HG02852 (cell line): ENCODE results near the gene AGBL4.

Source experiments
- ATAC-seq: cut with Tn5 transposase; IDR thresholded peaks from one replicate; pipeline ENCODE4 v1.9.1; 2021; ENCODE audit warnings: mild to moderate bottlenecking, moderate library complexity; ENCODE audit not compliant: unreplicated experiment

The AGBL4 gene

DNA sequence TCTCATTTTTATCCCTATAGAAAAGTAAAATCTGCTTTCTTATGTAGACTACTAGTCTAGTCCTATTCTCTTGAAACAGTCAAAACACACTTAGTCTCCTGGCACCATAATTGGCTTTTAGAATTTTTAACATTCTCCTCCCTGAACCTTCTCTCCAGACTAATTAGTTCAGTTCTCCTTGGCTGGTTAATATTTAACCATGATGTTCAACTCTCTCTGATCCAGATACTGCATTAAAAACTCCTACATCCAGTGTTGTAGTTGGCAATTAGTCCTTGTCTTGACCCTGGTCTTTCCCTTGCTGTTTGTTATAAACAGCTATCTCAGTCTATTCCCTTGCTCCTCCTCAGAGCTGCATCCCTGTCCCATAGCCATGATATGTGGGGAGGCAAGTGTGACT is 824.2 kb downstream of the AGBL4 start:
- no peak for ATAC-seq

DNA sequence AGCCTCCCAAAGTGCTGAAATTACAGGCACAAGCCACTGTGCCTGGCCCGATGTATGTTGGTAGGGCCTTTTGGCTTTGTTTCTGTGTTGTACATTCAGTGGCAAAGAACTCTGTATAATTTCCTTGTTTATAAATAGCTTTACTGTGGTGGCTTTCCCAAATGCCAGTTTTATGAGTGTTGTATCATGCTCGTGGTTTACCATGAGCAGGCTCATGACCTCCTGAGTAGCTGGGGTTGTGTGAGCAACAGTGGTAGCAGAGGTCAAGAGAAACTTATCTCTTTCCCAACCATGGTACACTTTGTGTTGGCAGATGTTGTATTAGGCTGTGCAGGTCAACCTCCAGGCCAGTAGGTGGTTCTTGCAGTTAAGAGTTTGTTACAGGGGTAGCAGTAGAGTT is 826.7 kb downstream of the AGBL4 start:
- ATAC-seq, result no peak

DNA sequence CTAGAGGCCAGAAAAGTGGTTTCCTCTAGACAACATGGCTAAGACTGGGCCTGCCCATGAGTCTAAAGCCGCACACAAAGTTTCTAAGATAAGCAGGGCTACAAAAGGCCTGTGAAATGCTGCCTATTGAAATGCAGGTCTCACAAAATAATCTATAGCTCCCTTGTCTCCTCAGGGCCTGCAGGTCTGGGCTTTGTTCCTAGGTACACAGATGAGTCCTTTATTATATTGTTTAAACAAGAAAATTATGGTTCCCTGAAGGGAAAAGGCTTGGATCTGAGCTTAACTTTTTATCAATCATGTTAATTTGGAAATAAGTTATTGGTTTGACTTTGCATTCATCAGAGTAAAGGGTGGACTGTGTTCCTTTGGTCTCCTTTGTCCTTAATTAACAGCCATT is 833.6 kb downstream of the AGBL4 start:
- ATAC-seq, result no peak

DNA sequence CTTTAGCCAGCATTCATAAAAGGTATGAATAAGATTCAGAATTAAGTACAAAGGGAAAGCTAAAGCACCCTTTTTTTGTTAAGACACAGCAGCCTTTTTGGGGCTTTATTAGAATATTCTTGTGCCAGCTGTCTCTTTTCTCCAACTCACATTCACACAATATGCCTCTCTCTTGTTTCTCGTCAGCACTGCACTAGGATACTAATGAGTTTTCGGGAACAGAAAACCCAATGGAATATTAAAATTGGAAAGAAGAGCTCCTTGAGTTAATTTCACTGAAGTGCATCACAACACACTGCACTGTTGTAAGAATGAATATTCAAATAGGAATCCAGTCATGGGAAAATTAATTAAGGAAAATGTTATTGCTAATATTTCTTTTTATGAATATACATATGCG is 836.7 kb downstream of the AGBL4 start:
- ATAC-seq, result no peak

DNA sequence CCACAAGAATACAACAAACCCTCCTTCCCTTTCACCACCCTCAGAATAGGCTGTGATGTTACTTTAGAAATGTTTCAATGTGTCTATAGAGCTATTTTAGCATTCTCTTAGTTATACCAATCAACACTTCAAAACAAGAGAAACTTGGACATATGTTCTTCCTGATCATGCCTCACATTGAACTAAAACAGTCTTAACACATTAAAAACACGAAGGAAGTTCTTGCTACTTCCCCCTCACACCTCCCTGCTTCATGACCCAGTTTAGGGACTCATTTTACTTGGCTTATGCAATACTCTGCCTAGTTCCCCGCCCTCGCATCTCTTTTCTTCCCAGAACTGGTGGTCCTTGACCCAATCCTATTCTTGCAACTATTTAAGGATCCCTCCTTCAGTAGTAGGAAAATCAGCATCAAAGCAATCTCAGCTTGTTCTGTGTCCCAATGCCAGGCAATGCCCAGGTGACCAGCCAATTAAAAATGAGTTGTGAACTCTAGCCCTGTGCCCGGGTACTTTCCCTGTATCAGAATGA is 838.2 kb downstream of the AGBL4 start:
- ATAC-seq, result no peak

DNA sequence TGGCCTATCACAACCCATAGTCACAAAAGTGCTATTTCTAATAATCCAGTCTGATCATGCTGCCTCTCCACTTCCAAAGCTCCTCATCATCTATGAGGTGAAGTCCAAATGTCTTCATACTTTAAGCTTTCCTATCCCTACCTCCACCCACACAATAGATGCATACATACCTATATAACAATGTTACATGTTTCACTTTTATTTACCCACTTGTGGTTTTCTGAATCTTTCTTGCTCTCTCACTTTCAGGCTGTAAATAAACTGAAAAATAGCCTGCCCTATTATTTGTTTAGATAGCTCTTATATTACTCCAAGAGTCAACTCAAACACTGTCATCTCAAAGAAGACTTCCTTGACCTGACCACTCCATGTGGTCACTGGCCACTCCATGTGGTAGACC is 840.3 kb downstream of the AGBL4 start:
- ATAC-seq, result no peak

DNA sequence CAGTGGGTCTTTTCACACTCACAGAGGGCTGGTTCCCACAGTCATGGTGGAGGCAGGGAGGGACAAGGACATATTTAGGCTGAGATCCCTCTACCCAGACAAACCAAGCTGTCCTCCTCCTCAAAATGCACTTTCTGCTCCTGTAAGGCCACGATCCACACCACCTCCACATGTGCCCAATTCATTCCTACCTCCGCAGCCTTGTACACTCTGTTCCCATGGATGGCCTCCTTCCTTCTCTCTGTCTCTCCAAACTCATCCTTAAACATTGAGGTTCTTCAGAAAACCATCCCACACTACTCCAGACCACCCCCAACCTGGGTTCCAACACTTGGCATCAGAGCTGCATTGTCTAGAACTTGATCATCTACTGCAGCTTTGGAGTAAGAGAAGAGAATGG is 842.7 kb downstream of the AGBL4 start:
- ATAC-seq, result no peak

DNA sequence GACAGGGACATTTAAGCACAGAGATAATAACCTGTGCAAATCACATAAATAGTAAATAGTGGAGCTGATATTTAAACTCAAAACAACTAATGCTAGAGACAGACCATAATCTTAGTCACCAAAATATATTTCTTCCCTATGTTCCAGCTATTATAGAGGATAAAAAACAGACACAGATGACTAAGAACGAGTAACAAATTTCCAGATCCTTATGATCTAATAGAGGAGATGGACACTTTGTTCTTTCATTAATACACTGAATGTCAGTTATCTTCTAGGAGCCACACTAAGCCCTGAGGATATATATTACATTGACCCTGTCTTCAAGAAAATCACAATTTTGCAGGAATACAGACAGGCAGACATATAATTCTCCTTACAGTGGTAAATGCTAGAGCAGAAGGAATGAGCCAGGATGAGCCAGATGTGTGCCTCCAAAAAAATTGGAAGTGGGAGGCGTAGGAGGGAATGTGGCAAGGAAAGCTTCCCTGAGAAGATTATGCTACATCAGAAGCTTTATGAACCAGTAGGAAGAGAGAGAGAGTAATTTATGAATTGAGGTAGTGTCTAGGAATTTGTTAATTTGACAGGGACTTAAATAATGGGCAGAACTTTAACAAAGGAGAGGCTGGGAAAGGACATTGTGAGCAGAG is 851.7 kb downstream of the AGBL4 start:
- ATAC-seq, result no peak

DNA sequence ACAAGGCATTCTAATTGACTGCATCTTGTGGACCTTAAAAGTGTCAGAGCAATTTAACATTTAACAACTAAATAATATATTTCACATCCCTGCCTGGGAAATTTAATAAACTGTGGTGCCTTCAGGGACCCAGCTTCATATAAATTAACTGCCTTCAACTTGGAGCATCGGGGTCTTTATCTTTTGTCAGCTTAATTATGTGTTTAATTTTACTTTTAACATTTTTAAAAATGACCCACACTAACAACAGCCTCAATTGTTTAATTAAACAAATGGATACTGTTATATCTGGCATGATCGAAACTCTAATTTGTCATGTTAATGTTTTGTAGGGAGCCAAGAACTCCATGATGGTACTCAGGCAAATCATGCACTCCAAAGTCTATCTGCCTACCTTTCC is 857.7 kb downstream of the AGBL4 start:
- ATAC-seq, result no peak

DNA sequence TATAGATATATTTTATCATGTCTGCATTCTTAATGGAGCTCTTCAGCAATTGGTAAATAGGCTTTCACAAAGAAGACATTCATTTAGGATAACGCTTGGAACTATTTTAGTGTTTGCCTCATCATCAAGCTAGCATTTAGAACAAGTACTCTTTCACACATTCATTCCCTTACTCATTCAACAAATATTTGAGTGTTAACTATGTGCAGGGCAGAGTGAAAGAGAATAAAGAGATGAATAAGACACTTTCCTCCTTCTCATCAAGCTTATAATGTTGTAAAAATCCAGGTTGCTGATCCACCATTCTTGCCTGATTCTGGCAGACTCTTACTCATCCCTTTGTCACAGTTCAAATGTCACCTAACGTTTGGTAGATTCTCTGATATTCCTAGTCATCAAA is 860.7 kb downstream of the AGBL4 start:
- no peak for ATAC-seq

DNA sequence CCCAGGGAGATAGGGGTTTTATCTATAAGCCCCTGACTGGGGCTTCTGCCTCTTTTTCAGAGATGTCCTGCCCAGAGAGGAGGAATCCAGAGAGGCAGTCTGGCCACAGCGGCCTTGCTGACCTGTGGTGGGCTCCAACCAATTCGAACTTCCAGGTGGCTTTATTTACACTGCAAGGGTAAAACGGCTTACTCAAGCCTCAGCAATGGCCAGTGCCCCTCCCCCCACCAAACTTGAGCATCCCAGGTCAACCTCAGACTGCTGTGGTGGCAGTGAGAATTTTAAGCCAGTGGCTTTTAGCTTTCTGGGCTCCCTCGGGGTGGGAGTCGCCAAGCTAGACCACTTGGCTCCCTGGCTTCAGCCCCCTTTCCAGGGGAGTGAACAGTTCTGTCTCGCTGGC is 863.1 kb downstream of the AGBL4 start:
- no peak for ATAC-seq

DNA sequence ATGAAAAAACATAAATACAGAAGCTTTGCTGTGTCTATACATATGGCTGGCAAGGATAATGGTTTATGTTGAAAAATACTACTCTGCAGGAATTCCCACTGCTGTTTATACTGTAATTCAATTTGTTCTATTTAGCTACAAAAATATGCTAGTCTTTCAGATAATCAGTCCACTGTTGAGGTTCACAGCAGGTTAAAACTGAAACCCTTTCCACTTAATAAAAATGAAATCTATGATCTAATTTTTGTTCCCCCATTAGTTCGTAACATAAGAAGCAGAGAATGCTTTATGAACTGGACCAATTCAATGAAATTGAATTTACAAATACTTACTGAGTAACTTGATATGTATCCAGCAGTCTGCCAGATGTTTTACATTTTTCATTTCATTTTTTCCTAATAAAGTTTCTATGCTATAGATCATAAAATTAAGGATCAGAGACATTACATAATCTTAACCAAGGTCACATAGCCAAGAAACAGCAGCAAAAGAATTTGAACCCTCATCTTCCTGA is 887.0 kb downstream of the AGBL4 start:
- no peak for ATAC-seq

DNA sequence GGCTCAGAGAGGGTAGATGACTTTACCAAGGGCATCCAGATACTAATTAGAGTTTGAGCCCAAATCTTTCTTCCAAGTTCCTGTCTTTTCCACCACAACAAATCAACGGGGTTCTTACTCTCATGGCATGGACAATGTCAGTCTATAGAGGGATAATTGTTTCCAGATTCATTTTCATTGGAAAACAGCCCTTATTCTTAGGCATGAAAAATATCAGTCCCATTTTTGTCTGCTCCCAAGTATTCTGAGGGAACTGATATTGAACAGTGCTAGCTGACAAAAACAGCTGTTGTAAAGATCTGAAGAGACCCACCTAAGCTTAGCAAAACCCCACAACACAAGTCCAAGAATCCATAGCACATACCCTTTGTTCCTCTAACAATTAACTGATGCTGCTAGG is 898.0 kb downstream of the AGBL4 start:
- no peak for ATAC-seq

DNA sequence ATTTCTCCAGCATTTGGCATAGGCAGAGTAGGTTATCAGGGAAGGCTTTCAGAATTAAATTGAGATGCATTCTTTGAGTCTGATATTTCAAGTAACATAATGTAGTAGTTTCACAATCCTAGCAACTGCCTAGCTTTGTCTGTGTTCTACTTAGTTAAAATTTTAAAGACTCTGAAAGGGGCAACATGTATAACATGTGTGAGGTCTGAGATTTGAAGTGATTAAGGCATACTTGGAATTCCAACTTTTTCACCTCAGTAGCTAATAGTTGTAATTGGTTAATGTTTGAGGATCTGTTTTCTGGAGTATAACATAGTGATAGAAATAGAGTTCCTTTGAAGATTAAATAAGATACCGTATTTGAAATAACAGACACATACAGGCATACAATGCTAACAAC is 911.8 kb downstream of the AGBL4 start:
- no peak for ATAC-seq

DNA sequence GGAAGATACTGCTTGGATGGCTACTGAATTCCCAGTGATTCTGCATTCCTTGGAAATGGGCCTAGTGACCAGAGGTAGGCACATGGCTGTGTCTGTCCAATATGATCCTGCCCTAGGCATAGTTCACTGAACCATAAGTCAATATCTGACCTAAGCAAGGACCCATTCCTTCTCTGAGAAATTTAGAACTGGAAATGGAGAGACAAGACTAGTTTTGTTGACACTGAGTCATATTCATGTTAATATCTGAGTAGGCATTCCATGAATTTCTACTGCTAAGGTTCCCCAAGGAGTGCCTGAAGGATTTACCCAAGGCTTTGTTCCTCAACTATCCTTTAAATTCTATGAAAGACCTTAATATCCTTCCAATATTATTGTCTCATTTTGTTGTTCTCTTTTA is 917.3 kb downstream of the AGBL4 start:
- ATAC-seq, result no peak

DNA sequence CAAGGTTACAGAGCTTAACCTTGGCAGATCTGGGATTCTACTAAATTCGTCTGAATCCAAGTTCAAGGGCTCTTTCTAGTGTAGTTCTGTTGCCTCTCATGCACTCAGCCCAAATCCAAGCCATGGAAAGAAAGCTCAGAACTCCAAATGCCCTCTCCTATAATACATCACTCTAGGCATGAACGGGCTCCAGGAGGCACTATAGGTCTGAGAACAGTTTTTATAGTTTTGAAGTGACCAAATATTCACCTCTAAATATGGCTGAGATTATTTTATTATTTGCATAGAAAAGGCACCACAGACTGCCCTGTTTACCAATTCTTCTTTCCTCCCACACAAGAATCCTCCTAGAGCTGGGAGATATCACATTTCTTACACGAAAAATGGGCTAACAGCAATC is 919.2 kb downstream of the AGBL4 start:
- no peak for ATAC-seq

DNA sequence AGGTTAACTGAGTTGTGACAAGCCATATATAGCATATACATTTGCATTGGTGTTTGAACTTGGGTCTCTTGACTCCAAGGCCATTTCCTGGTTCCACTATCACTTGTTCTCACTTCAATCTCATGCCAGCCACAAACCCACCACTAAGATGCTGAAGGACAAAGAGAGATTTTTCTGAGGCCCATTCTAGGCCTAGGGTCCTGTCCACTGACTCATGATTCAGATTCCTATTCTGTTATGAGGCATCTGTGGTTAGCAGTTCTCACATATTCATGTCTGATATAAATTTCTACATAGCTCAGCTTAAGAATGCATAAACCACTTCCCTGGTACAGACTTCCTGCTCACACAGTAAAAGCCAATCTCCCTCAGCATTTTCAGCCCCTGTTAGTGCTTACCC is 921.0 kb downstream of the AGBL4 start:
- ATAC-seq, result peak; percentile 80

DNA sequence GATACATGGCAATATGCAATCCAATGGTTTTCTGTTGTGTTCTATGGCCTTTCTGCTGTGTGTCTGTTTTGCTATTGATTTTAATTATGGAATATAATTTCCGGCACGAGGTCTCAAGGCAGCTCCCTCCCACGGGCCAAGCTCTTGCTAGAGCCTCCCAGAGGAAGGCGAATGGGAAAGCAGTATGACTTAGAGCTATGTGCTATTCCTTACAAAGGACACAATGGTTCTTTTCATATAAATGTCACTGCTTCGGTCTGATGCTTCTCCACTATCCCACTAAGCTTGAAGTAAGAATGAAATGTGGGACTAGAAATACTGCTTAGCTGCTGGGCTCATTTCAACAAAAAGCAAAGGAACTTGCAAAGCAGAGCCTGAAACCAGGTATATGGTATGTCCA is 924.9 kb downstream of the AGBL4 start:
- no peak for ATAC-seq

DNA sequence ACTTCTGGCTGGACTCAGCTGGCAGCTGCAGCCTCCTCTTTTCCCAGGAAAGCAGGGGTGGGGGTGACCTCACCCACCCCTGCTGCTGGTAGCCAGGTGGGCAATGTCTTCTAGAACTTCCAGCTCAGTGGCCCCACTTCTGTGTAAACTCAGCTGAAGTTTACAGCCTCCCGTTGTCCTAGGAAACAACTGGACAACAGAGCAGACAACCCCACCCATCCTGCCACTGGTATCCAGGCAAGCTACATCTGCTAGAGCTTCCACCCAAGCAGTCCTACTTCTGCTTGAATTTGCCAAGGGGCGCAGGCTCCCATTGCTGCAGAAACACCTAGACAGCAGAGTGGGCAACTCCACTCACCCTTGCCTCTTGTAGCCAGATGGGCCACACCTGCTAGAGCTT is 937.4 kb downstream of the AGBL4 start:
- no peak for ATAC-seq

DNA sequence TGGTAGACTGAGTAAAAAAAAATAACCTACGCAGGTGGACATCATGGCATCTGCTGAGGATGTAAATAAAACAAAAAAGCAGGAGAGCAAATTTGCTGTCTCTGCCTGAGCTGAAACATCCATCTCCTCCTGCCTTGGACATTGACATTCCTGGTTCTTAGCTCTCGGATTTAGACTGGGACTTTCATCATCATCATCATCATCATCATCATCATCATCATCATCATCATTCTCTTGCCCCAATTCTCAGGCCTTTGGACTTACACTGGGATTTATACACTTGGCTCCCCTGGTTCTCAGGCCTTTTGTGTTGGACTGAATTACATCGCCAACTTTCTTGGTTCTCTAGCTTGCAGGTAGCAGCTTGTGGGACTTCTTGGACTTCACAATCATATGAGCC is 938.7 kb downstream of the AGBL4 start:
- no peak for ATAC-seq

DNA sequence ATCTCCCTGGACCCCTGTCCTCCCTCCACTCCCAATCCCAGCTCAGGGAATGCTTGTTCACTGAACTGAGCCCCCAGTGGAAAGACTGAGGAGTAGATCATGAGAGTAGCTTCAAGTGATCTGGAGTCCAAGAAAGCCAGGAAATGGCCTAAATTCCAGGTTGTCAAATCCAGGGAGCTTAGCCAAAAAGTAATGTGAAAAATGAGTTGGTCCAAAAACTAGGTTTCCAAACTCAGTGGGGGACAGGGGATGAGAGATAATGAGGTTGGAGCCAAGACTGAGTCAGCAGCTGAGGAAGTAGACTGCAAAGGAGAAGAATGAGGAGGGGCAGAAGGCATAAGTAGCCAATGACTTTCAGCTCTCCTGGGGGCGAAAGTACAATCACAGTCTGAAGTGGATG is 963.0 kb downstream of the AGBL4 start:
- no peak for ATAC-seq

DNA sequence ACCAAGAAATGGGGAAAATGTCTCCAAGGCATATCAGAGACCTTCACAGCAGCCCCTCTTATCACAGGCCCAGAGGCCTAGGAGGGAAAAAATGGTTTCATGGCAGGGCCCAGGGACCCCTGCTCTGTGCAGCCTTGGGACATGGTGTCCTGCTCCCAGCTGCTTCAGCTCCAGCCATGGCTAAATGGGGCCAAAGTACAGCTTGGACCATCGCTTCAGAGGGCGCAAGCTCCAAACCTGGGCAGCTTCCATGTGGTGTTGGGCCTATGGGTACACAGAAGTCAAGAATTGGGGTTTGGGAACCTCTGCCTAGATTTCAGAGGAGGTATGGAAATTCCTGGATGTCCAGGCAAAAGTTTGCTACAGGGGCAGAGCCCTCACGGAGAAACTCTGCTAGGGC is 964.7 kb downstream of the AGBL4 start:
- no peak for ATAC-seq

DNA sequence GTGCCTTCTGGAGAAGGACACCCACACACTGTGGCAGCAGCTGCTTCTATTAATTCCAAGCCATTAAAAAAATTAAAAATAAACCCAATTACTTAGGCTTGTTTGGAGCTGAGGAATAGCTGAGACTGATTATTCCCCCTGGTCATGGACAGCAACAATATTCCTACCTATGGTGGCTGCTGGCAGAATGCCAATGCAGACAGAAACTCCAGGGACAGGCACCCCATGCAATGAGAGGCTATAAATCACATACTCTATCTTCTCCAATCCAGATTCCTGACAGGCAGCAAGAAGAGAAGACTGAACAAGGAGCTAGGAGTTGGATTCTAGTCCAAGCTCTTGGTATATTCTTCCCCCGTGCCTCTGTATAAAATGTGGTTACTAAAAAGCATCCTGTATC is 971.7 kb downstream of the AGBL4 start:
- ATAC-seq, result no peak
